Neural progenitor cell (in vitro differentiated cells): ENCODE results near the gene ATP5F1E. TPM values are rescaled to one million over a fixed set of nuclear protein-coding genes. Genes with fewer than 3 reads are reported as not detected.

ENCODE experiments used
- DNase-seq: peaks from one replicate; pipeline ENCODE4 v3.0.0-alpha.2; 2016; ENCODE audit warnings: low spot score
- H2AFZ ChIP-seq: fragments of 200-600 bp; sonication (generic); replicated peaks from 2 replicates; pipeline ENCODE4 v1.6.1; 2016; ENCODE audit warnings: antibody characterized with exemption
- H3F3A ChIP-seq: fragments of 200-600 bp; sonication (generic); 2 replicates; pipeline ENCODE4 v1.6.1; 2016; ENCODE audit warnings: antibody characterized with exemption, low read depth
- H3K27ac ChIP-seq: fragments of 200-600 bp; sonication (generic); 2 replicates; pipeline ENCODE4 v1.5.1; 2016; ENCODE audit warnings: mild to moderate bottlenecking
- H3K27me3 ChIP-seq: fragments of 200-600 bp; sonication (generic); 2 replicates; pipeline ENCODE4 v1.6.1; 2016; ENCODE audit warnings: mild to moderate bottlenecking, moderate library complexity
- H3K36me3 ChIP-seq: fragments of 200-600 bp; sonication (generic); 2 replicates; pipeline ENCODE4 v1.5.1; 2016
- H3K4me1 ChIP-seq: fragments of 200-600 bp; sonication (generic); 2 replicates; pipeline ENCODE4 v1.6.1; 2016; ENCODE audit warnings: mixed run types
- H3K4me2 ChIP-seq: fragments of 200-600 bp; sonication (generic); 2 replicates; pipeline ENCODE4 v1.6.1; 2016
- H3K4me3 ChIP-seq: fragments of 200-600 bp; sonication (generic); 2 replicates; pipeline ENCODE4 v1.5.1; 2016
- H3K79me2 ChIP-seq: fragments of 200-600 bp; sonication (generic); 2 replicates; pipeline ENCODE4 v1.6.1; 2016; ENCODE audit warnings: low read depth
- H3K9ac ChIP-seq: fragments of 200-600 bp; sonication (generic); 2 replicates; pipeline ENCODE4 v1.6.1; 2016
- H3K9me3 ChIP-seq: fragments of 200-600 bp; sonication (generic); 2 replicates; pipeline ENCODE4 v1.5.1; 2016; ENCODE audit warnings: low read depth
- H4K20me1 ChIP-seq: fragments of 200-600 bp; sonication (generic); 2 replicates; pipeline ENCODE4 v1.6.1; 2016; ENCODE audit warnings: low read depth
- H3K27ac Mint-ChIP-seq: 3 replicates; pipeline ENCODE4 v1.8.0; 2021; ENCODE audit warnings: mixed read lengths
- H3K27me3 Mint-ChIP-seq: 2 replicates; pipeline ENCODE4 v1.8.0; 2022; ENCODE audit warnings: low read depth, mild to moderate bottlenecking, inconsistent platforms, moderate library complexity, mixed read lengths; ENCODE audit not compliant: insufficient read depth
- H3K36me3 Mint-ChIP-seq: 3 replicates; pipeline ENCODE4 v1.8.0; 2021; ENCODE audit warnings: mixed read lengths
- H3K4me1 Mint-ChIP-seq: 3 replicates; pipeline ENCODE4 v1.8.0; 2021; ENCODE audit warnings: mixed read lengths
- H3K4me3 Mint-ChIP-seq: 3 replicates; pipeline ENCODE4 v1.8.0; 2021; ENCODE audit warnings: mild to moderate bottlenecking, moderate library complexity, mixed read lengths
- H3K9me3 Mint-ChIP-seq: 3 replicates; pipeline ENCODE4 v1.8.0; 2020; ENCODE audit warnings: mixed read lengths
- EZH2 ChIP-seq: fragments of 200-600 bp; sonication (generic); IDR thresholded peaks from 2 replicates; pipeline ENCODE4 v1.6.1; 2017; ENCODE audit warnings: antibody characterized with exemption, mild to moderate bottlenecking, moderate library complexity
- EZH2phosphoT487 ChIP-seq: fragments of 200-600 bp; sonication (generic); IDR thresholded peaks from 2 replicates; pipeline ENCODE4 v1.6.1; 2017; ENCODE audit warnings: antibody characterized with exemption
- total RNA-seq: library from RNA; depleted of rRNA; stranded (reverse); fragments of >200 nt; gene quantifications from 2 replicates; pipeline ENCODE4 v1.2.3, GENCODE V29; 2015; ENCODE audit warnings: low replicate concordance
- TF ChIP-seq, protein P1 (sequence below): fragments of 200-600 bp; sonication (generic); IDR thresholded peaks from 2 replicates; pipeline ENCODE4 v1.5.1; 2017; ENCODE audit warnings: antibody characterized with exemption, mild to moderate bottlenecking

The ATP5F1E gene
- 24.3 and 29.7 TPM in 2 replicates for total RNA-seq

DNA sequence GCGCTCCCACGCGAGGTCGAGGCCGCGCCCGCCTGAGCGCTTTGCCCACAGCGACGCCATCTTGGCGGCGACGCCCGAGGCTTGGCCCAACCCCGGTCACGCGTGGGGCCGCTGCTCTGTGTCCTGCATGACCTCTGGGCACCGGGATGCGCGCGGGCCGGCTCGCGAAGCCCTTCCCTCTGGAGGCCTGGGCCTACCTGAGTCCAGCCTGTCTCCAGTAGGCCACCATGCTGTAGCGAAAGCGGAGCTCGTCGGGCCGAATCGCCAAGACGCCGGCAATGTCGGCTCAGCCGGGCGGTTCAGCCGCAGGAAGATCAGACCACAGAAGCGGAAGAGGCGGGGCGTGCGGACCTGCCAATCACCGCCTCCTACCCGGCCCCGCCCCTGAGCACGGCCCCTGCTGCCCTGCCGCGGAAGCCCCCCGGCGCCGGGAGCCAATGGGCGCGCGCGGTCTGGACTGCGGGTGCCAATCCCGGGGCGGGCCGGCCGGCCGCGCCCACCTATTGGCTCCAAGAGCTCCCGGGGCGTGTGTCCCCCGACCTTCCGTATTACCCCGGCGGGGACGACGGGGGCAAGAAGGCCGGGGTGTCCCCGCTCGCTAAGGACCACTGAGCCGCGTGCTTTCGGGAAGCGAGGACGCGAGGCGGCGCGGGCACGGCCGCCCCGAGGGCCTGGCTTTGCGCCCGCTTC is at the start of gene ATP5F1E:
ATP5F1E (minus strand) TSS at position 313 of the 690 bp plus-strand sequence; CDS start at position 229, 84 bp downstream.
- Histone ChIP-seq H2AFZ (peak within 1 kb of the TSS; percentile 71), H3K27me3 (no peaks in the 10 kb centered on the region), H3F3A (peaks cover 19% of the 10 kb centered on the region), H3K36me3 (peaks cover 13% of the 10 kb centered on the region), H3K9me3 (no peaks in the 10 kb centered on the region), H3K79me2 (peaks cover 49% of the 10 kb centered on the region), H3K4me2 (peak within 1 kb of the TSS; percentile 92), H3K9ac (peak within 1 kb of the TSS; percentile 77), H3K27ac (peak within 1 kb of the TSS; percentile 26), H3K4me1 (peaks cover 33% of the 10 kb centered on the region), H4K20me1 (peaks cover 38% of the 10 kb centered on the region), H3K4me3 (peak within 1 kb of the TSS; percentile 68)
- peak within 1 kb of the TSS; percentile 96 for H3K4me3 Mint-ChIP-seq
- H3K27me3 Mint-ChIP-seq, result no peaks in the 10 kb centered on the region
- DNase-seq, result peak; percentile 98
- TF ChIP-seq EZH2, result no peak
- no peak for TF ChIP-seq EZH2phosphoT487
- TF ChIP-seq, protein P1, sequence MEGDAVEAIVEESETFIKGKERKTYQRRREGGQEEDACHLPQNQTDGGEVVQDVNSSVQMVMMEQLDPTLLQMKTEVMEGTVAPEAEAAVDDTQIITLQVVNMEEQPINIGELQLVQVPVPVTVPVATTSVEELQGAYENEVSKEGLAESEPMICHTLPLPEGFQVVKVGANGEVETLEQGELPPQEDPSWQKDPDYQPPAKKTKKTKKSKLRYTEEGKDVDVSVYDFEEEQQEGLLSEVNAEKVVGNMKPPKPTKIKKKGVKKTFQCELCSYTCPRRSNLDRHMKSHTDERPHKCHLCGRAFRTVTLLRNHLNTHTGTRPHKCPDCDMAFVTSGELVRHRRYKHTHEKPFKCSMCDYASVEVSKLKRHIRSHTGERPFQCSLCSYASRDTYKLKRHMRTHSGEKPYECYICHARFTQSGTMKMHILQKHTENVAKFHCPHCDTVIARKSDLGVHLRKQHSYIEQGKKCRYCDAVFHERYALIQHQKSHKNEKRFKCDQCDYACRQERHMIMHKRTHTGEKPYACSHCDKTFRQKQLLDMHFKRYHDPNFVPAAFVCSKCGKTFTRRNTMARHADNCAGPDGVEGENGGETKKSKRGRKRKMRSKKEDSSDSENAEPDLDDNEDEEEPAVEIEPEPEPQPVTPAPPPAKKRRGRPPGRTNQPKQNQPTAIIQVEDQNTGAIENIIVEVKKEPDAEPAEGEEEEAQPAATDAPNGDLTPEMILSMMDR, result no peak
- no peaks in the 10 kb centered on the region for H3K9me3 Mint-ChIP-seq
- peak within 1 kb of the TSS; percentile 91 for H3K27ac Mint-ChIP-seq
- peaks cover 20% of the 10 kb centered on the region for H3K36me3 Mint-ChIP-seq
- peaks cover 47% of the 10 kb centered on the region for H3K4me1 Mint-ChIP-seq

DNA sequence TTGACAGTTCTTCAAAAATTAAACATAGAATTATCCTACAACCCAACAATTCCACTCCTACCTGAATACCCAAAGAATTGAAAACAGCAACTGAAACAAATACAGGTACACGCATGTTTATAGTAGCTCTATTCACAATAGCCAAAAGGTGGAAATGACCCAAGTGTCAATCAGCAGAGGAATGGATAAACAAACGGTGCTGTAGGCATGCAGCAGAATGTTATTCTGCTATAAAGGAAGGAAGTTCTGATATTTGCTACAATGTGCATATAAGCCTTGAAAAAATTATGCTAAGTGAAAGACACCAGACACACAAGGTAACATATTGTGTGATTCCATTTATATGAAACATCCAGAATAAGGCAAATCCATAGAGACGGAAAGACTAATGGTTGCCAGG is 48.9 kb upstream of the ATP5F1E start:
- Mint-ChIP-seq H3K27me3 (peaks cover 8% of the 10 kb centered on the region), H3K27ac (no peak overlapping the region), H3K9me3 (no peaks in the 10 kb centered on the region), H3K4me3 (no peak overlapping the region), H3K36me3 (no peaks in the 10 kb centered on the region), H3K4me1 (no peaks in the 10 kb centered on the region)
- H3K27me3 ChIP-seq, result peaks cover 13% of the 10 kb centered on the region
- TF ChIP-seq, protein P1, result no peak
- no peak overlapping the region for H3K4me3 ChIP-seq
- no peak overlapping the region for H3K4me2 ChIP-seq
- no peaks in the 10 kb centered on the region for H3F3A ChIP-seq
- no peaks in the 10 kb centered on the region for H3K79me2 ChIP-seq
- H3K9ac ChIP-seq, result no peak overlapping the region
- no peaks in the 10 kb centered on the region for H3K9me3 ChIP-seq
- no peaks in the 10 kb centered on the region for H4K20me1 ChIP-seq
- no peak overlapping the region for H2AFZ ChIP-seq
- no peaks in the 10 kb centered on the region for H3K36me3 ChIP-seq
- no peaks in the 10 kb centered on the region for H3K4me1 ChIP-seq
- DNase-seq, result no peak
- H3K27ac ChIP-seq, result no peak overlapping the region

DNA sequence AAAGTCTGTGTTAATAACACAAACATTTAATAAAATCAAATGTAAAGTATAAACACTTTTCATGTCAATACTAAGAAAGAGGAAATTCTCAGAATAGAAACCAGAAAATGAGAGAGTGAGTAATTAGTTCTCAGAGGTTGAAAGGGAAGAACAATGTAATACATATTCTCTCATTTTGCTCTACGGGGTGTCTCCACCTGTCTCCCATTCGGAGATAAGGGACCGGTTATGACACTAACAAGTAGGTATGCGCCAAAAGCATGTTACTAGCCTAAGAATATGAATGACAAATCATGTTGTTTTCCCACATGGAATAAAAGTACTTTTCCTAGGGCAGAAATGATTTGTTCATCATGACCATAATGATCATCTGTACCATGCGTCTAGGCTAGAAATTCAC is 46.1 kb upstream of the ATP5F1E start:
- Histone ChIP-seq H3K27ac (no peak overlapping the region), H3K36me3 (no peaks in the 10 kb centered on the region), H4K20me1 (no peaks in the 10 kb centered on the region), H3K27me3 (peaks cover 28% of the 10 kb centered on the region), H3K4me1 (no peaks in the 10 kb centered on the region), H3K9me3 (no peaks in the 10 kb centered on the region), H3F3A (no peaks in the 10 kb centered on the region), H3K9ac (no peak overlapping the region), H2AFZ (no peak overlapping the region), H3K4me2 (no peak overlapping the region), H3K4me3 (no peak overlapping the region), H3K79me2 (no peaks in the 10 kb centered on the region)
- H3K4me1 Mint-ChIP-seq, result peaks cover 2% of the 10 kb centered on the region
- TF ChIP-seq EZH2phosphoT487, result no peak
- TF ChIP-seq, protein P1, result no peak
- TF ChIP-seq EZH2, result no peak
- no peaks in the 10 kb centered on the region for H3K9me3 Mint-ChIP-seq
- H3K27ac Mint-ChIP-seq, result no peak overlapping the region
- H3K27me3 Mint-ChIP-seq, result peaks cover 6% of the 10 kb centered on the region
- no peaks in the 10 kb centered on the region for H3K36me3 Mint-ChIP-seq
- DNase-seq, result no peak
- no peak overlapping the region for H3K4me3 Mint-ChIP-seq
